ENCODE measurements around the gene RPS14. TPM values are rescaled to one million over a fixed set of nuclear protein-coding genes. Genes with fewer than 3 reads are reported as not detected.

The RPS14 gene
- polyA plus RNA-seq, 1 of the 3 experiments (the other 2 are of a cell fraction): 10,227 TPM

GRCh38 chr5:150449517-150450339 lies at the start of gene RPS14 (continued):
- TF ChIP-seq REST (IDR thresholded peaks at IDR 0.05; ENCODE audit: low read depth, low read length): 0 out of 2 replicates have a peak, but pooled peaks have one; percentile 31
- no peak for TF ChIP-seq IRF3 (IDR thresholded peaks at IDR 0.05; ENCODE audit: low read depth, low read length)
- peak; percentile 92 for TF ChIP-seq FOXJ3 (CRISPR knock-in tag; IDR thresholded peaks at IDR 0.05)
- 0 out of 2 replicates have a peak, but pooled peaks have one; percentile 7 for TF ChIP-seq PBX3 (IDR thresholded peaks at IDR 0.05)
- no peak for TF ChIP-seq EZH2phosphoT487 (IDR thresholded peaks at IDR 0.05; ENCODE audit: borderline replicate concordance, low read depth)
- peak; percentile 71 for TF ChIP-seq CHD2 (IDR thresholded peaks at IDR 0.05; ENCODE audit: low read length, partially characterized antibody)
- TF ChIP-seq MXI1 (IDR thresholded peaks at IDR 0.05; ENCODE audit: low read depth, low read length): peak; percentile 85
- TF ChIP-seq YY1 (IDR thresholded peaks at IDR 0.05; ENCODE audit: low read depth): peak; percentile 92
- no peak for TF ChIP-seq TEAD4 (IDR thresholded peaks at IDR 0.05; ENCODE audit: borderline replicate concordance, insufficient read depth)

- H2AFZ ChIP-seq (ENCODE audit: low read depth): no peak overlapping the region
- H3K4me2 ChIP-seq: no peak overlapping the region
- H3K9me2 ChIP-seq: no peaks in the 10 kb centered on the region
- H3F3A ChIP-seq (replicated peaks; ENCODE audit: insufficient read depth): peaks cover 15% of the 10 kb centered on the region
- H4K20me1 ChIP-seq (ENCODE audit: insufficient read depth): peaks cover 87% of the 10 kb centered on the region
- H3K4me3 ChIP-seq (ENCODE audit: low read depth in 2 of 2, low read length in 1 of 2): no peak overlapping the region
- CTCF ChIA-PET: interaction anchor here (1.1 to 2.6 kb wide), 5 partner anchors 24 to 49 kb away, joined by 3 to 6 read pairs (median 5); partner anchors contain the start of gene RPS14
- no peaks in the 10 kb centered on the region for H3K27me3 ChIP-seq (ENCODE audit: insufficient read depth)
- H3K27ac ChIP-seq (ENCODE audit: low read depth in 2 of 2, low read length in 1 of 2): peak overlapping the region in 1 of 2 experiments; percentile 8; a peak in 1 of 4 replicates
- peaks cover 0 to 6% of the 10 kb centered on the region in 2 experiments for H3K36me3 ChIP-seq (replicated peaks in 1 of 2; ENCODE audit: control insufficient read depth in 1 of 2, insufficient read depth in 2 of 2, low read length in 1 of 2)
- H3K9ac ChIP-seq: no peak overlapping the region
- DNase-seq: no peak
- no peaks in the 10 kb centered on the region for H3K9me3 ChIP-seq
- peaks cover 18 to 50% of the 10 kb centered on the region in 2 experiments; a peak in 3 of 4 replicates for H3K4me1 ChIP-seq (ENCODE audit: control insufficient read depth in 1 of 2, insufficient read depth in 2 of 2, low read depth in 1 of 2, low read length in 1 of 2)
- POLR2A ChIA-PET: interaction anchor here (0.8 kb wide), 1 partner anchor 12 kb away, joined by 3 read pairs; no protein-coding TSS in a partner anchor
- TF ChIP-seq EZH2phosphoT487 (IDR thresholded peaks at IDR 0.05; ENCODE audit: borderline replicate concordance, low read depth) (no peak), TAF1 (IDR thresholded peaks at IDR 0.05; ENCODE audit: borderline replicate concordance, low read depth, low read length) (no peak), REST (IDR thresholded peaks at IDR 0.05; ENCODE audit: low read depth, low read length) (no peak), POLR2AphosphoS5 (IDR thresholded peaks at IDR 0.05; ENCODE audit: low read depth, low read length) (no peak), NRF1 (IDR thresholded peaks at IDR 0.05; ENCODE audit: low read depth, low read length) (no peak), GATA2 (CRISPR knock-in tag; IDR thresholded peaks at IDR 0.05) (no peak), RAD21 (IDR thresholded peaks at IDR 0.05; ENCODE audit: low read length) (no peak), JUND (IDR thresholded peaks at IDR 0.05) (no peak), MXI1 (IDR thresholded peaks at IDR 0.05; ENCODE audit: low read depth, low read length) (no peak), SMC3 (IDR thresholded peaks at IDR 0.05; ENCODE audit: low read depth, low read length) (no peak), ELF1 (IDR thresholded peaks at IDR 0.05) (no peak)
- peaks cover 97% of the 10 kb centered on the region for H3K79me2 ChIP-seq (ENCODE audit: insufficient read depth)
Observed at GRCh38 chr5:150498971-150499370, 49.4 kb upstream of the RPS14 start.

Data from SK-N-SH (cell line).